Body of pancreas (tissue), 4 donors: ENCODE results near the gene KCNG4.

ENCODE experiments used
- POLR2A ChIP-seq, 3 donors: fragments of 450-650 bp; IDR thresholded peaks; one replicate each; pipeline ENCODE4 v1.6.1; 2016; ENCODE audit warnings: antibody characterized with exemption in 3 of 3, mild to moderate bottlenecking in 2 of 3
- TF ChIP-seq, protein P1 (sequence below), 7 experiments: fragments of 450-650 bp in 4 of 7; fragments of 200-600 bp in 3 of 7; sonication (generic) in 3 of 7; IDR thresholded peaks; one replicate each; pipeline ENCODE4 v1.5.1; 2016 to 2019; ENCODE audit warnings: antibody characterized with exemption in 7 of 7

DNA sequence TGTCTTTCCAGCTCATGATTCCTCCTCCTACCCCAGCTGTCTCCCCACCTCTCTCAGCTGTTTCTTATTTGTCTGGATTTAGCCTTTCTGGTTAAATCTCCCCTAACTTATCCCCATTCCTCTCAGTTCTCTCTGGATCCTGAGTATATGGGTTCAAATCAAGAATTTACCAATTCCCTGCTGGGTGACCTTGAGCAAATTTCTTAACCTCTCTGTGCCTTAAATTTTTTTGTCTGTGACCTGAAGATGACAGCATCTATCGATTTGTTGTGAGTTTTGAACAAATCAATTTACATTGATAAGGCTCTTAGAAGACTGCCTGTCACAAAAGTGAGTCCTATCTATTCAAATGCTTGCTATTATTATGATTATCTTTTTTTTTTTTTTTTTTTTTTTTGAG is 2.0 kb upstream of the KCNG4 start:
- TF ChIP-seq, protein P1, sequence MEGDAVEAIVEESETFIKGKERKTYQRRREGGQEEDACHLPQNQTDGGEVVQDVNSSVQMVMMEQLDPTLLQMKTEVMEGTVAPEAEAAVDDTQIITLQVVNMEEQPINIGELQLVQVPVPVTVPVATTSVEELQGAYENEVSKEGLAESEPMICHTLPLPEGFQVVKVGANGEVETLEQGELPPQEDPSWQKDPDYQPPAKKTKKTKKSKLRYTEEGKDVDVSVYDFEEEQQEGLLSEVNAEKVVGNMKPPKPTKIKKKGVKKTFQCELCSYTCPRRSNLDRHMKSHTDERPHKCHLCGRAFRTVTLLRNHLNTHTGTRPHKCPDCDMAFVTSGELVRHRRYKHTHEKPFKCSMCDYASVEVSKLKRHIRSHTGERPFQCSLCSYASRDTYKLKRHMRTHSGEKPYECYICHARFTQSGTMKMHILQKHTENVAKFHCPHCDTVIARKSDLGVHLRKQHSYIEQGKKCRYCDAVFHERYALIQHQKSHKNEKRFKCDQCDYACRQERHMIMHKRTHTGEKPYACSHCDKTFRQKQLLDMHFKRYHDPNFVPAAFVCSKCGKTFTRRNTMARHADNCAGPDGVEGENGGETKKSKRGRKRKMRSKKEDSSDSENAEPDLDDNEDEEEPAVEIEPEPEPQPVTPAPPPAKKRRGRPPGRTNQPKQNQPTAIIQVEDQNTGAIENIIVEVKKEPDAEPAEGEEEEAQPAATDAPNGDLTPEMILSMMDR (IDR thresholded peaks at IDR 0.05): no peak
- TF ChIP-seq POLR2A (IDR thresholded peaks at IDR 0.05): no peak
